Loucy (cell line): ENCODE measurements around the gene FAM177A1.

Source experiments
- CTCF ChIP-seq: fragments of 200-600 bp; sonication (generic); conservative IDR thresholded peaks from 2 replicates; pipeline ENCODE4 v1.5.1; 2014; ENCODE audit warnings: mild to moderate bottlenecking, antibody characterized with exemption, low read length
- EZH2phosphoT487 ChIP-seq: fragments of 200-600 bp; IDR thresholded peaks from 2 replicates; pipeline ENCODE4 v1.6.1; 2018; ENCODE audit warnings: antibody characterized with exemption, mild to moderate bottlenecking, moderate library complexity, borderline replicate concordance

DNA sequence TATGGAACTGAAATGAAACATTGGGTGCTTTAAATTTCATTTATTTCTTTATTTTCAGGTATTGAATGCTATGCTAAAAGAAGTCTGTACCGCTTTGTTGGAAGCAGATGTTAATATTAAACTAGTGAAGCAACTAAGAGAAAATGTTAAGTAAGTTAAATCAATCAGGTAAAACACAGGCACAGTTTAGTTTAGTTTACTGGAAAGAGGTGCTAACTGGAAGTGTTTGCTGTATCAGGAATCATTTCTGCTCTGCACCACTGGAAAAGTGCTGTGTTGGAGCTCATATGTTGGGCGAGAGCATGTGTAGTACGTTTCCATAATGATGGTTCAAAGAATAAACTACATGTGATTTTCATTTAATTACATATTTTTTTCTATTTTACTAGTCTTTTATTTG lies 46.6 kb upstream of the FAM177A1 start:
- TF ChIP-seq CTCF (no peak), EZH2phosphoT487 (no peak)
